GM12872 (cell line): ENCODE data around the gene SMCO4.

Experiments
- TF ChIP-seq, protein P1 (sequence below): IDR thresholded peaks from 3 replicates; pipeline ENCODE4 v1.5.1; 2011; ENCODE audit warnings: low read depth, mild to moderate bottlenecking, low read length, moderate library complexity; ENCODE audit not compliant: insufficient read depth

The SMCO4 gene

DNA sequence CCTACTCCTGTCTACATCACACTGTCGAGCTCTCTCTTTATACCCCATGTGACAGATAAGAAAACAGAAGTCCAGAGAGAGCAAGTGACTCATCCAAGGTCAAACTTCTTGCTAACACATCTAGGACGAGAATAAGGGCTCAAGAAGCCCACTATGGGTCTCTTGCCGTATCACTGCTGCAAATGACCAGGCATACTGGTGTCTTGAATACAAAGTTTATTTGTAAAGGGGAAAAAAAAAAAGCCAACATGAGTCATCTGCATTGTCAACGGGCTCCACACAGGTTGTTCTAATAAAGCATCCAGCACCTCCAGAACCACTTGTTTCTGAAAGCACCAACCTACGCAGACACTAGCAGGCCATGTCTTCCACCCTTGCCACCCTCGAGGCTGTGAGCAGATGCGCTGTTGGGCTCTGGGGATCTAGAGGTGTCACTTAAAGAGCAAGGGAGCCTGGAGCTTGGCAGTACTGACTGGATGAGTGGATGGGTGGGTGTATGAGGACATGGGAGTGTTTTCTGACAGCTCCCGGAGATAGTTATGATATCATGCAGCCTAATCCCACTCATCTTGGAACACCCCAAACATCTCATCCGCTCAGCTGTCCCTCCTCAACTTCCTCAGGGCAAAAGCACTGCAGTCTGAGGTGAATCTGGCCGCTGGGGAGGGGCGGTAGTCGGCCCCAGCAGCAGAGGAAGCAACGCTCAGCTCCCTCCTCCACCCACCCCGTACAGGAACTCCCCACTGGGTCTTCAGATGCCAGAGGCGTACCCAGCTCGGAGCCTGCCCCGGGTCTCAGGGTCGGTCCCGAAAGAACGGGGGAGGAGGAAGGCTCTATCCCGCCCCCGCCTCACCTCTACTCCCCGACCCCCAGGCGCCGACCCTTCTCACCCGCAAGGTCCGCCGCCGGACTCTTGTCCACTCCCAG lies 1.0 kb downstream of the SMCO4 start:
- TF ChIP-seq, protein P1, sequence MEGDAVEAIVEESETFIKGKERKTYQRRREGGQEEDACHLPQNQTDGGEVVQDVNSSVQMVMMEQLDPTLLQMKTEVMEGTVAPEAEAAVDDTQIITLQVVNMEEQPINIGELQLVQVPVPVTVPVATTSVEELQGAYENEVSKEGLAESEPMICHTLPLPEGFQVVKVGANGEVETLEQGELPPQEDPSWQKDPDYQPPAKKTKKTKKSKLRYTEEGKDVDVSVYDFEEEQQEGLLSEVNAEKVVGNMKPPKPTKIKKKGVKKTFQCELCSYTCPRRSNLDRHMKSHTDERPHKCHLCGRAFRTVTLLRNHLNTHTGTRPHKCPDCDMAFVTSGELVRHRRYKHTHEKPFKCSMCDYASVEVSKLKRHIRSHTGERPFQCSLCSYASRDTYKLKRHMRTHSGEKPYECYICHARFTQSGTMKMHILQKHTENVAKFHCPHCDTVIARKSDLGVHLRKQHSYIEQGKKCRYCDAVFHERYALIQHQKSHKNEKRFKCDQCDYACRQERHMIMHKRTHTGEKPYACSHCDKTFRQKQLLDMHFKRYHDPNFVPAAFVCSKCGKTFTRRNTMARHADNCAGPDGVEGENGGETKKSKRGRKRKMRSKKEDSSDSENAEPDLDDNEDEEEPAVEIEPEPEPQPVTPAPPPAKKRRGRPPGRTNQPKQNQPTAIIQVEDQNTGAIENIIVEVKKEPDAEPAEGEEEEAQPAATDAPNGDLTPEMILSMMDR, result no peak

DNA sequence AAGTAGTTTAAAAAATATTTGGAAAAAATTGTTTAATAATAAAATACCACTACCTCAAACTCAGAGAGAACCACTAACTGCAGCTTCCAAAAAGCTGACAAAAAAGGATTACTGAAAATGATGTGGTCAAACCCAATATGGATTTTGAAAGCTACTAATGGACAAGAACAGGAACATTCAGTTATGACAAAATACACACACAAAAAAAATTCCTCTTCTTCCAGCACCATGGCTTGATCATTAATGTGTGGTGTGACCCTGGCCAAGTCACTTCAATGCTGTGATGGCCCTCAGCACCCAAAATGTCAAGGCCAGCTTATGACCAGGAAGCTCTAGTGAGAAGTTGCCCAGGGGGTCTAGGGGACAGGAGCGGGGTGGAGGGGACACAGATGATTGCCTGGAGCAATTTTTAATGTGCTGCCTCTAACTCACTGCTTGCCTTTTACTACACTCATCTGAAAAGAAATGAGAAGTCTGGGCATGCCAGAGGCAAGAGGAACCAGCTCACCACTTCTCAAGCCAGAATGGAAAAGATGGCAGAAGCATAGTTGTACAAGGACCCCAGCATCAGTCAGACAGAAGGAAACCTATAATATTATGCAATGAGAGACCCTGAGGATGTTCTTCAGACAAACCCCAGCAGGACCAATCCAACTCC lies 2.2 kb downstream of the SMCO4 start:
- TF ChIP-seq, protein P1, result no peak

DNA sequence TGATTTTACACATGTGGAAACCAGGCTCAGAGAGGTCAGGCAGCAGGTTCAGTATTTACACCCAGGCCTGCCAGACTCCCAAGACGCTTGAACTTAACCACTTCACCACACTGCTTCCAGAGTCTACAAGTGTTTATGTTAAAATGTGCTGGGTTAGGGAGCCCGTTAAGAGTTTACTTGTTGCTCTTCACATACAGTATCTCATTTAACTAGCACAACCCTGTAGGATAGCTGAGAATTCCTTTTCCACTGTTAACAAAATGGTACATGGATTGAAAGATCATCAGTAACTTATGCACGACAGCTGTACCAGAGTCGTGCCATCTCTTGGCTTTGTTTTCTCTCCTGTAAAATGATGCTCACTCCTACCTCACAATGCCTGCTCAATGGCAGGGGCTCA lies 2.9 kb downstream of the SMCO4 start:
- TF ChIP-seq, protein P1, result no peak

DNA sequence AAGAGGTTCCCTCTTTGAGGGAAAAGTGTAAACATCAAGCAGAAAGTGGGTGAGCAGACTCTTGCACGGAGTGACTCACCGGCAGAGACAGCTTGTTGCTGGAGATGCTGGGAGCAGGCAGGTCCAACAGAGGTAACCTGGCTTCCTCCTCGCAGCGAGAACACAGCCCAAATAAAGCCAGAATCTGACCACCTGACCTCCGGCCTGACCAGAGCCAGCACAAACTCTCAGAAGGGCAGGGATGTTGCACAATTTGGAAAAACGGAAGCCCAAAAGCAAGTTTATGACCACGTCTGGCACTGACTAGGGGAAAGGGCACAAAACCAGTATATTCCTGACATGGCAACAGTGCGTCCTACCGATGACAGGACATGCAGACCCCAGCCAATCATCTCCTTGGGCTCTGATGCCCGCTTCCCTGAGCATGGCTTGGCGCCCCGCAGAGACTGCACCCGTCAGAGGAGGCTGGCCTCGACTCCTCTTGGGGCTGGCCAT lies 5.4 kb downstream of the SMCO4 start:
- TF ChIP-seq, protein P1, result no peak

DNA sequence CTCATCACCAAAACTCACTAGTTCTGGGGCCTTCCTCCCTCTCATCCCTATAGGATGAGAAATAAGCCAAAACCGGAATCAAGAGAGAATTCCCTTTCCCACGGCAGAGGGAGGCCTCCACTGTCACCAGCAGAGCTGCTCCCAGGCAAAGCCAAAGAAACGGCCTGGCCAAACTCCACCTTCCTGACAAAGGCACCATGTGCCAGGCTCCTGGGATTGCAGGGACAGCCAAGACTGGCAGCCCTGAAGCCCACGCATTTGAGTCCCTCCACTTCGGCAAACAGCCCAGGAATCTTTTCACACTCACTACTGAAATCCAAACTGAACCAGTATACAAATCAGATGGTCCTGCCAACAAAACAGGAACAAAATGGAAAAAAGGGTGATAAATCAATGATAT lies 6.1 kb downstream of the SMCO4 start:
- TF ChIP-seq, protein P1, result no peak

DNA sequence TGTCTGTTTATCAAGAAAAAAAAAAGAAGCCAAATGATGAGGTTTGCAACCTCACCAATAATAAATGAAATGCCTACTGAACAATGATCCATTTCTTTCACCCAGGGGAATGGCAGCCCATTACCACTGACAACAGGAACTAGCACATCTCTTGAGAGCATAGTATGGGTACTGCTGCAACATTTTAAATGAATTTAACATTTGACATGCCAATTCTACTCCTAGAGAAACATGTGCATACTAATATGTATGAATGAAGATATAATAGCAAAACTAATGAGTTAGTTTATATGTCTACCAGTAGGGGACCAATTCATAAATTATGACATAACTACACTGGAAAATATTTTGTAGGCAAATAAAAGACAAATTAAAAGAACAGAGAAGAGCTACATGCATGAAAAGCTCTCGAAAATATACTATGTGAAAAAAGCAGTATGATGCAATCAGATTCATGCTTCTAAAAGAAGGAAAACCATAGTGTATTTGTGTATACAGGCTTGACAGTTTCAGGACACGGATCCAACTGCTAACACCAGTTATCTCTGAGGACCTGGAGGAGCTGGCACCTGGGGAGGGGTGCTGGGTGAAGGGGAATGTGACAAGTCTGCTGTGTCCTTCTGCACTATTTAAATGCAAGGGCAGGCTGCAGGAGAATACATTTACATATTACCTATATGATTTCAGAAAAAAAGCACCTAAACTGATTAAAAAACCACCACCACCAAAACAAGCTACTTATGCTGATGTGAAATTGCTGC lies 6.9 kb downstream of the SMCO4 start:
- TF ChIP-seq, protein P1, result no peak

DNA sequence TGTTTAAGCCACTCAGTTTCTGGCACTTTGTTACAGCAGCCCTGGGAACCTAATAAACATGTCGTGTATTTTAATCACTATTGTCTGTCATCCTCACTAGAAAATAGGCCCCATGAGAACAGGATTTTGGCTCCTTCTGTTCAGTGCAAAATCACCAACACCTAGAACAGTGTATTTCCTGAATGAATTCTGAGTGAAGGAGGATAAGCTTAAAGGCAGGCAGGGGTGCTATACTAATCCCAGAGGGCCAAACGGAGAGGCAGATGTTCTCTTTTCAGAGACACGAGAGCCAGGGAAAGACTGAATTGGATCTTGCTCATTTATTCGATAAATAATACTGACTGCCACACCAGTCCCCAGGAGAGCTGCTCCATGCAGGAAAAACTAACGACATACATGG lies 10.4 kb downstream of the SMCO4 start:
- TF ChIP-seq, protein P1, result no peak
